NCI-H2029 treated with DMSO at 0.1 percent for 48 hours (cell line): ENCODE data around the gene SLC1A4.
"Not testable (repeated sequence)": the region's sequence is repeated elsewhere in the genome, so short reads cannot be mapped to it uniquely, and the experiment has no call there.

ENCODE experiments used
- DNase-seq: peaks from one replicate; lab custom pipeline; 2025; lab: John Stamatoyannopoulos, UW

The SLC1A4 gene

DNA sequence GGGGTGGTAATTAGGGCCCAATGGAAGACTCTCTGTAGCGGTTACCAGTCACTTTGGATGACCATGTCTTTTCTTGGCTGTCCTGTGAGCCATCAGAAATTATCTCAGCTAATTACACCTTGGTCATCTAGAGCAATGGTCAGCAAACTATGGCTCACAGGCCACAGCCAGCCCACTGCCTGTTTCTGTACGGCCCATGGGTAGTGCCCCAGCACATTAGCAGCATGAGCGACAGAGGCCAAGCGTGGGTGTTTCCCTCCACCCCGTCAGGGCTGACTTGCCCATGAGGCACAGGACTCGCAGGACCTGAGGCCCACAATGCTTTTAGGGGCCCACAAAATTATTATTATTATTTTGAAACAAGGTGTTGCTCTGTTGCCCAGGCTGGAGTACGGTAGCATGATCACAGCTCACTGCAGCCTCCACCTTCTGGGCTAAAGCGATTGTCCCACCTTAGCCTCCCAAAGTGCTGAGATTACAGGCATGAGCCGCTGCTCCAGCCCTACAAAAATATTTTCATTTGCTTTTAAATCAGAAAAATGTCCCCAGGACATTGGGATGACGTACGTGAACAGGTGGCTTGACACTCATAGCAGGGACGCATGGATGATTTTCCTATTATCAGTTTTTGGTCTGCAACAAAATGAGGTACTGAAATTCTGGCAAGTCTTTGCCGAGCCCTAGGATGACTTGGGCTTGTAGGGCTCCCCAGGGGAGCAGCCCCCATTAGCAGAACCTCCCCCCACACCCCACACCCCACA lies 37.7 kb downstream of the SLC1A4 start:
- DNase-seq, result no peak

DNA sequence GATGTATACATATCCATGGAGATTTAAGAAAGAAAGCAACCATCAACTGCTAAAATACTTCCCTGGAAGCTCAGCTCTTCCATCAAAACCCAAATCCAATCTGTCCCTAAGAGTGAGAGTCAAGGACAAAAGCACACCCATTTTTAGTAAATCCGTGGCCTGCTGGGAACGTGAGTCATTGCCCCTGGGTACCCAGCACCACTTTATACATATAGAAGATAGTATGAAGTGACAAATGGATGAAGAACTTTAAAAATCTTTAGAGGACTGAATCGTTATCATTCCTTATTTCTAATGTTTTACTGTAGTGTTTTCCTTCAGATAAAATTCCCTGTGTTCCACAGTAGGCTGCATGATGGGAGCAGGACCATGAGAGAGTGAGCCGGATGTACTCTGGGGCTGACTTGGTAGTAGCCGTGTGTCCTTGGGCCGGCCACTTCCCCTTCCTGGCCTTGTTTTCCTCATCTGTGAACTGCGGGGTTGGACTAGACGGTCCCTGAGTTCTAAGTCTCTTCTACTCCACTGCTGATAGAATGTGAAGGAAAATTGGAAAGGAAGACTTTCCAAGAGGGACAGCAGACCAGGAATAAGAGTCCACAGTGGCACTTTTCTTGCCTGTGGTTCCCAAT lies 38.5 kb downstream of the SLC1A4 start:
- no peak for DNase-seq

DNA sequence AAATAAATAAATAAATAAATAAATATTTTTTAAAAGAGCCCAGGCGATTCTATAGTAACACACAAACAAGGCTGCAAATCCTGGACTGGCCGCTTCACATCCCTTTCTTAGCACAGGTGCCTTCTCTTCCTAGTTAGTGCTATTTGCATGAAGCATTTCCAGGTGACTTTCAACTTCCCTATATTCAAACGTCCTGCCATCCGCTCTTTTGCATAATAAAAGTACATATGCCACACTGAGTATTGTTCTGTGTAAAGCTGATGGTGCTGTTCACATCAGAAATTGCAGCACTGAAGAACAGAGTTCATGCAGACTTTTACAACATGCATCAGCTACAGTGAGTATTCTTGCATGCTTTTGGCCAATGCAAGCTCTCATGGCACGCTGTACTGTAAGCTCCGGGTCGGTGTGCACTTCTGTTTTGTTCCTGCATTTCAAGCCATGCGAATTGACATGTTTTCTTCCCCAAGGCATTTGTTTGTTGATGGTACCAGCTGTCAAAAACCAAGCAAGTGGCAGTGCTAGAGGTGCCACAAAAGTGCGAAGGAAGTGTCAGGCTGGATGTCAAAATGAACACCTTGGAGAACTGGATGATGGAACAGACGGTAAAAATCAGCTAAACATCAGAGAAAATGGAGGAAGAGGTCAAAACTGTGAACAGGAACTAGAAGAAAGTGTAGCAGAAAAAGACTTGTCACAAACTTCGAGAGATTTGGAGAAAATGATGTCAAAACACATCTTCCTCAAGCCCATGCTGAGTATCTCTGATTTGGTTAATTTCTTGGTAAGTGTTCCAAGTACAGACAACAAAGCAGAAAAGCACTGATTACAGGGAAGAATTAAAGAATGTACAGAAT lies 41.5 kb downstream of the SLC1A4 start:
- no peak for DNase-seq

DNA sequence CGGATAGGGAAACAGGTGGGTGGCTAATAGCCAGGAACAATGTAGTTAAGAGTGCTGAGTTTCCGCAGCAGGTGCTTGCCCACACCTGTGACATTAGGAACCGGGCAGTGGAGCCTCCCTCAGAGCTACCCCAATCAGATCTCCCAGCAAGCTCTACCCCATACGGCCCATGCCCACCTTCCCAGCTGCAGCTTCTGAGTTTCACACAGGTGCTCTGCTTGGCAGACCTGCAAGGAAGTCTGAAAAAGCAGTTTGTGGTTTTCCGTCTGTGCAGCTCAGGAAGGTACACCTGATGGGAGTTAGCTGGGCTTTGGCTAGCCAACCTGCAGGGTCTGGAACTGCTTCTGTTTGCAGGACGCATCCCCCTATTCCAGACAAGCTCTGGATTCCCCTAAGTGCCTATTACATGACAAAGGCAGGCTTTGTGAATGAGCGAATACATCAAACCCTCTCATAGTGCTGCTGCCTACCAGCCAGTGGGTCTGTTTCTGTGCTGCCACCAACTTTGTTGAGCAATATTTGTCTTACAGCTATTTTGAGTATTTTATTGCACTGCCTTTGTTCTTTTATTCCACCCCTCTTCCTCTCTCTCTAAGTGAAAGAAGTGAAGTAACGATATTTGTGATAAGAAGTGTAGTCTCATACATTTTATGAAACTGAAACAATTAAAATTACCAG lies 42.3 kb downstream of the SLC1A4 start:
- DNase-seq, result peak; percentile 22

DNA sequence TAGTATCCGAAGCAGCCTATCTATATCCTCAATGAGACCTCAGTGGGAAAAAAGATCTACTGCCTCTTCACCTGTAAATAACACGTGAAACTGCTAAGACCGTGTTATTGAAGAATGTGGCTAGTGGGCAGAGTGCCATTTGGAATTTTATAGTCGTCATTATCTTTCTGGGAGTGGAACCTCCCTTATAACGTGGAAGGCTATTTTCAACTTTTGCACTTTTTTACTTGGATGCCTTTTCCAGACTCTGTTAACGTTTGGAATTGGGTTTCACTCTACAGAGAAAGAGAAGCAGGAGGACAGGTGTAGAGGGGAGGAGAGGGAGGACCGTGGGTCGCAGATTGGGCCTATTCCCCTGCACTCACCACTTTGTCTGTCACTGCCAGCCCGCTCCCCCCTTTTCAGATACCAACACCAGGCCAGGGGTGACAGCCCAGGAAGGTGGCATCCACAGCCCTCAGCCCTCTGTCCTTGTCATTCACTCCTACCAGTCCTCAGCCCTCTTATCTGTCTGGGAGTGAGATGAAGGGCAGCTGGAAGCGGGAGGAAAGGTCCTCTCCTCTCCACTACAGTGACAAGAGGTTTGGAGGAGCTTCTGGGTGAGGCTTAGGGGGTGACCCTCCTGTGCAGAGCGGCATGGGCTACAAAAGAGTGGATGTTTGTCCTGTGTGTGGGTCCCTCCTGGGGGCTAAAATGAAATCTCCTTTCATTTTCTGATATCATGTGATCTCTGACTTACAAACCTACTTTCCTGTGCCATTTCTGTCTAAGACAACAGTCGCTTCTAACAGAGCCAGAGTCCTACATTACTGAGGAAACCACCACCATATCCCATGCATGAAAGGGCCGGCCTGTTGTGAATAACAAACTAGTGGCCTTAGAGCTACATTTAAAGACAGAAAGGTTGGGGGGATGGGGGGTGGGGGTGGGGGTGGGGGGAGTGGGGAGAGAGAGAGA lies 43.1 kb downstream of the SLC1A4 start:
- no peak for DNase-seq

DNA sequence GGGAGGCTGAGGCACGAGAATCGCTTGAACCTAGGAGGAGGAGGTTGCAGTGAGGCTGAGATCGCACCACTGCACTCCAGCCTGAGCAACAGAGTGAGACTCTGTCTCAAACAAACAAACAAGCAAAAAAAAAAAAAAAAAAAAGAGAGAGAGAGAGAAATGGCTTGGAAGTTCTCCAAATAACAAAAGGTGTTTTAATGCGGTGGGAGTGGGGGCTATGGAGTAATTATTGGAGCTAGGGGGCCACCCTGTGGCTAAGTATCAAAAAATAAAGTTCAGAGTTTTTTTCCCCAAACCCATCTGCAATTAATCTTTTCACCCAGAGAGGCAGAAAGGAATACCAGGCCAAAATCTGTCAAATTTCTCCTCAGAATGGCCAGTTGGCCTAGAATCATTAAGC lies 44.0 kb downstream of the SLC1A4 start:
- no peak for DNase-seq

DNA sequence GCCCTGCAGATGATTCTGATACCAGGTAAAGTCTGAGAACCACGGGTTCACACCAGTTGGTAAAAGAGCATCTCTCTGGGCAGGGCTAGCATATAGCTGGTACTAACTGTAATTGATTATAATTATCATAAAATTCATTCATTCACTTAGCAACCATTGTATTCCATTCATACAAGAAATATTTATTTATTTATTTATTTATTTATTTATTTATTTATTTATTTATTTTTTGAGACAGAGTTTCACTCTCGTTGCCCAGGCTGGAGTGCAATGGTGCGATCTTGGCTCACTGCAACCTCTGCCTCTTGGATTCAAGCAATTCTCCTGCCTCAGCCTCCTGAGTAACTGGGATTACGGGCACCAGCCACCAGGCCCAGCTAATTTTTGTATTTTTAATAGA lies 44.5 kb downstream of the SLC1A4 start:
- DNase-seq, result not testable (repeated sequence)

DNA sequence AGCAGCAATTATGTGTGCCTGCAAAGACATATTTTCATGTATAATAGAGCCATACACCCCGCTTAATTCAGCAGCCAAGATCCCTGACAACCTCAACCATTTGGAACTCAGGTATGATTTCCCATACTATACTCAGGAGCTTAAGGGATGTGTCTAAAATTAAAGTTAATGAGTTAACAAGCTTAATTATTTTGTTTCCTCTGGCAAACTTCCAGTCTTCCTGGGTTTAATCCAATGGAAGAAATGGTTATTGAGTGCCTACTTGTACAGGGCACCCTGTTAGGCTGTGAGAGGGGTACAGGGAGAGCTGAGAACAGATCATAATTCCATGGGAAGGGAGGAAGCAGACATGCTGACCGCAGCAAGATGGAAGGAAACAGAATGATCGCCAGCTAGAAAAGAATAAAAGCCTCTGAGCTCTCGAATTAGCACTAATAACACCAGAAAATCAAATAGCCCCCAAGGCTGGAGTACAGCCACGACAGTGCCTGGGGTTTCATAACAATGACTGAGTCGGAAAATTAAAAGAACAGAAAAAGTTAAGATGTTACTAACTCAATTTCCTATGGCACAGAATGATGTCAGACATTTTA lies 46.2 kb downstream of the SLC1A4 start:
- no peak for DNase-seq

DNA sequence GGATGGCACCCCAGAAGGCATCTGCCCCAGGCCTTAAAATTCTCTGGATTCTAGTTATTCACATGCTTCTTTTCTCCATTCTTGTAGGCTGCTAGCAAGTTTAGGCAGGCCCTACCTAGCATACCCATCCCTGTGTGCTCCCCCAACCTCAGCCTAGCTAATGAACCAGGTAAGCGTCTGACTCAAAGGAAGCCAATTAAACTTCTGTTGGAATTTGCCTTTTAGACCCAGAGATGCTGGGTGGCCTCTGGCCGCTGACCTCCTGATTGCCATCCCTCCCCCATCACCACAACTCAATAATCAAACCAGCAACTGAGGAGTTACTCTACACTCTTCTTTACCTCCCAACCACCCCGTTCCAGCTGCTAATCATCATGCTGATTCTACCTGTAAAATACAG lies 48.0 kb downstream of the SLC1A4 start:
- DNase-seq, result no peak

DNA sequence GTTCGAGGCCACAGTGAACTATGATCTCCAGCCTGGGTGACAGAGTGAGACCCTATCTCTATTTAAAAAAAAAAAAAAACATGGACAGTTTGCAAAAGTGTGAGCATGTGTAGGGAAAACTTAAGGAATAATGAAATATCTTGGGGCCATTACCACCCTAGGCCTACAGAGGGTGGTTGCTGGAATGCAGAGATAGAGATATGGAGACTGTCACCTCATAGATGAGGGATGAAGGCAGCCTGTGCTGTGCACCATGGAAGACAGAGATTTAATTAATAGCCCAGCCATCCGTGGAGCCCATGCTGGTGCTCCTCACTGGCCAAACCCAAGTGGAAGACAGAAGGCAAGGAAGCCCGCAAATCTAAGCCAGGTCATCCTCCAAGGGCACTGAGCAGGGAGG lies 50.4 kb downstream of the SLC1A4 start:
- DNase-seq, result no peak

DNA sequence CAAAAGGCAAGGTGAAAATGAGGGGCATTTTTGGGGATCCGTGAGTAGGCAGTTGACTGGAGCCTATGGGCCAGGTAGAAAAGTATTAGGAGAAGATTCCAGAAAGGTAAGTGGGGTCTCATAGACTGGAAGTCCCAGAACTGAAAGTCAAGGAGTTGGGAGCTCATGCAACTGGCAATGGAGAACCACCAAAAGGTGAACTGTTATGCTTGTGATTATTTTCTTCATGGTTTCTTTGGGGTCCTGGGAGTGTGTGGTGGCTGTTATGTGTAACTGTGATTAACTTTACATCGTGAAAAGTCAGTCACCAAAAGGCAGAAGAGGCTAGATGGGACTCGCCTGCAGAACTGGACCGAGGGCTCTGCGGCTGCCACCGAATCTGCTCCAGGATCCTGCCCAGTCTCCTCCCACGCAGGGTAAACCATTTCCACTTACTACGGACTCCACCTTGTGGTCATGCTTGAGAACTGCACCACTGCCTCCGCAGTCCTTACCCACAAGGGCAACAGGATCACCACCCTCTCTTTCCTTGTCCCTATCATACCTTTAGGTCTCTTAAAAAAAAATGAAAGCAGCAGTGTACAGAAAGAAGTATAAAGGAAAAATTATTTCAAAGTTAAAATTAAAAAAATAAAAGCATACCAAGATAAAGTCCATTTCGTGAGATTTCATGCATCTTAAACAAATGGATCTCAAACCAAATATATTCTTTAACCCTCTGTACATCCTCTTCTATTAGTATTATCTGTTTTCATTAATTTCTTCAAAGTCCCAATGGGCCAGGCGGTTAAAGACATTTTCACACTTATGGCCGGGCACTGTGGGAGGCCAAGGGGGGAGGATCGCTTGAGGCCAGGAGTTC lies 51.4 kb downstream of the SLC1A4 start:
- peak; percentile 57 for DNase-seq

DNA sequence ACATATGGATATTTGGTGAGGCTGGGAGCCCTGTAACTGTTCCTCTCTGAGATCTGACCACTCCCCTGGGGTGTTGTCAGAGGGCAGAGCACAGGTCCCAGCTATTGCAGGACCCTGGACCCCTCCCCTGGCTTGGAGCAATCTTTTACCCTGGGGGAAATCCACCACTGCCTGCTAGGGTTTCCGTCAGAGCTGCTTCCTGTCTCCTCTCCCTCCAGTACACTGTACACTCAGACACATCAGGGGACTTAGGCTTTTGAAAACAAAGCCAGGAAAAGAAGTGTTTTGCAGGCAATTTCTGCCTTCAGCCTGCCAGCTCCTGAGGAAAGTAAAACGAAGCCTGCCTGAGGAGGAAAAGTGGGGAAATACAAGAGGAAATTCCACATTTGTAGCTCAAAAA lies 53.8 kb downstream of the SLC1A4 start:
- no peak for DNase-seq

DNA sequence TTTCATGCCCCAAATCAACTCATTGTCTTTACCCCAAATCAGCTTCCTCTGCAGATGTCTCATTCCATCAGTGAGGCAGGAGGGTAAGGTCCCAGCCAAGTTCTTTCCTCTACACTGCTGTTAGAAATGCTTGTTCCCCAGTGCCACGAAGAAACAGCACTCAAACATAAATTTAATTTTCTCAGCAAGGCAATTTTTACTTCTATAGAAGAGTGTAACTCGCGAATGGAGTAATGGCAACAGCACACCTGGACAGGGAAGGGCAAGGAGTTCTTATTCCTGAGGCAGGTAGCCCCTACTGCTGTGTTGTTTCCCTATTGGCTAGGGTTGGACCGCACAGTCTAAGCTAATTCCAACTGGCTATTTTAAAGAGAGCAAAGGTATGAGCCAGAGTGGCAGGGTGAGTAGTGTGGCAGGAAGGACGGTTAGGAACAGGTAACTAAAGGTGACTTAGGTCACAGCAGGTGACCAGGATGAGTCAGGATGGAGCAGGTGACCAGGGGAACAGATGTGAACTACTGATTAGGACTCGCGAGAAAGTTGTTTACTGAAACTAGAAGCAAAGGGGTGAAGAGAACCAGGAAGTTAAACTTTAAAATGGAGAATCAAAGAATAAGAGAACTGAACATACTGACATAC lies 55.0 kb downstream of the SLC1A4 start:
- no peak for DNase-seq

DNA sequence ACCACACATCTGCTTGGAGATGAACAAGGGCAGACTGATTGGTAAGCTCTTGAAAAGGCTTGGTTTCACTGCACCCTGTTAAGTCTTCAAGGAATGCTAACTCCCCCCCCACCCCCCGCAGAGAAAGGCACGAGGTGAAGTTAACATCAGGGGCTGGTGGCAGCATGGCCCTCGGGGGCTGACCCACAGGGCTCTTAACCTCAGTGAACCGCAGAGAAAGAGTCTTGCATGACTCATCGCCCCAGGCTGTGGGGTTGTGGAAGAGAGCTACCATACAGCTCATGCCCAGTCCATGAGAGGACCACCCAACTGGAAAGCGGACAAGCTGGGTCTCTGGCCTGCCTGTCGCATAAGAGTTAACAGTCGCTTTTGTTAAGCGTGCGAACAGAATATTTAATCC lies 56.5 kb downstream of the SLC1A4 start:
- DNase-seq, result no peak

DNA sequence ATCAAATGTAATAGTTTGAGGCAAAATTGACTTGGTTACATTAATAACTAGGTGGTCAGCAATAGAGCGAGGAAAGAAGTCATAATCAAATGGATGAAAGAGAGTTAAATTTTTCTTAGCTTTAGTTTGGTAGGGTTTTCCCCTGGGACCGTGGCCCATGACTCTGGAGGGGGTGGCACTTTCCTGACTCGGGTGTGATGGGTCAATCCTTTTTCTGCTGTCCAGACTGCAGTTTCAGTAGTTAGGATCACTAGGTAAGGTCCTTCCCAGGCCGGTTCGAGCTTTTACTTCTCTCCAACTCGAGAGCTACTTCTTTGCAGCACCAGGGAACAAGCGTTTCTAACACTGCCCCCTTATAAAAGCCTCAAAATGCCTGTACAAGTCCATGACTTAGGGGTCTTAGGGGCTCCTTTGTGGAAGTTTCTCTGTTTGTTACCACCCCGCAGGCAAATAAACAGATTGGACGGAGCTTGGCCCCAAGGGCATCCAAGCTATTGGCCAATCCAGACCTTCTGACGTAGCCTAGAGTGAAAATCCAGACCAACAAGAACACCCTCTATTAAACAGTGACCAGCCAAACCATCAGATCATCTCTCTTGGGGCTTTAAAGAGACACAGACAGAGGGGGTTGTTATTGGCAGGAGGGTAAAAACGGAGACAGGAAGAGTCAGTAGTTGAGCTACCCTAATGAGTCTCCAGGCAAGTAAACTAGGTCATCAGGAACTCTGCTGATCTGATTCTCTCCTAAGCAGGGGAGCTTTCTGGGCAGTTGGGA lies 57.6 kb downstream of the SLC1A4 start:
- DNase-seq, result no peak

DNA sequence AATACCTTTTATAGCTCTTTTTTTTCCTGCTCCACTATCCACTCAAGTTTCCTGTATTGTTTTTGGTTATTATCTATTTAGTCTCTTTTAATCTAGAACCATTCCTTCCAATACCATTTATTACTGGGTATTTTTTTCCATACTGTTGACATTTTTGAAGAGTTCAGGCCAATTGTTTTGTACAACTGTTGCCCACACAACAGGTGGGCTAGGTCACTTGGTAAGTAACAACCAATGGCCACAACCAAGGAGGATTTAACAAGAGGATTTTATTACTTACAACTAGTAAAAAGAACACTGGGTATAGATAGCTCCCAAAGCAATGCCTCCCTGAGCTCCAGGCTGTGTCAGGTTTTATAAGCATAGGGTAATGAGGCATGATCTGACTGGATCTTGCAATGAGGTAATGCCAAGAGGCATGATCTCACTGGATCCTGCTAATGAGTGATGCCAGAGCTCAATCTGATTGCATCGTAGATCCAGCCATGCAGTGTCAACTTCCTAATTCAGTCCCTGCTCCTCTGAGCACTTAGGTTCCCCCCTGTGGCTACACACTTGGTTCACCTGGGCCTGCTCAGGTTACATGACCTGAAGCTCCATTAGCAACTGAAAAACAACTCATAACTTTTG lies 59.9 kb downstream of the SLC1A4 start:
- no peak for DNase-seq

DNA sequence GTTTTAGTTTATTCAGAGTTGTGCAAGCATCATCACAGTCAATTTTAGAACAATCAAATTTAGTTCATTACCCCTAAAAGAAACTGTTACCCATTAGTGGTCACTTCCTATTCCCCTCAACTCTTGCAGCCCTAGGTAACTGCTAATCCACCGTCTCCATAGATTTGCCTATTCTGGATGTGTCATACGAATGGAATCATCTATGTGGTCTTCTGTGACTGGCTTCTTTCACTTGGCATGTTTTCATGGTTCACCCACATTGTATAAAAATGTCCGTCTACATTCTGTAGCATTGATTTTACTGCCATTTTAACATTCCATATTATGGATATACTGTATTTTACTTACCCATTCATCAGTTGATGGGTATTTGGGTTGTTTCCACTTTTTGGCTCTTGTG lies 61.7 kb downstream of the SLC1A4 start:
- no peak for DNase-seq

DNA sequence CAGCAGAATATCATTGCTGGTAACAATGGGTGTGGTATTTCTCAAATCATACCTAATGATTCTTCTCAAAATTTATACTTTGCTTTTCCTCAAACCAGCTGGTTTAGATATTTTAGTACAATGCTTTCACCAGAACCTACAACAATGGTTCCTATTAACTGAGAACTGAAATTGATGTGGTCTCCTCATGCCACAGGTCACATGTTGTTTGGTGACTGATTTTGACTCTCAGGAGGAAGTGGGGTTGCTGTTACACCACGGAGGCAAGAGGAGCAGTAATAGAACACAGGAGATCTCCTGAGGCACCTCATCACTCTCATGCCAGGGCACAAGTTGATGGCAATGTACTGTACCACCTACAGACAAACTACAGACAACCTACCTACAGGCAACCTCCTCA lies 64.0 kb downstream of the SLC1A4 start:
- no peak for DNase-seq
